T-cell (primary cell): Measurements from ENCODE around the gene ZBTB9. TPM values are rescaled to one million over a fixed set of nuclear protein-coding genes. Genes with fewer than 3 reads are reported as not detected.

Experiments
- ATAC-seq, 4 experiments: fragments of 200-7000 bp in 3 of 4; fragments of 150-1000 bp in 1 of 4; cut with Tn5 transposase; replicated peaks in 1 of 4; 1 replicate in 3 of 4; 2 replicates in 1 of 4; pipeline ENCODE4 v1.10.0; 2021; ENCODE audit warnings: moderate library complexity in 3 of 4, mild to moderate bottlenecking in 2 of 4, moderate number of reproducible peaks in 1 of 4
- CTCF ChIA-PET, 2 donors: fragments of 300-600 bp; sonication (Branson Sonifier 250); formaldehyde crosslinking; loops; one replicate each; lab custom pipeline; 2022; ENCODE audit warnings: antibody characterized with exemption in 2 of 2; lab: Charles Lee
- POLR2A ChIA-PET, 2 donors: fragments of 300-600 bp; sonication (Branson Sonifier 250); formaldehyde crosslinking; loops; one replicate each; lab custom pipeline; 2022; ENCODE audit warnings: antibody characterized with exemption in 2 of 2; lab: Charles Lee
- DNase-seq, 35 experiments: peaks; one replicate each; pipeline versions ENCODE4 v3.0.0 to v3.0.0-alpha.2; 2013 to 2023
- H3K27ac ChIP-seq: one replicate; pipeline ENCODE4 v1.5.1; 2013; ENCODE audit warnings: low read length
- H3K27me3 ChIP-seq, 2 experiments: replicated peaks in 1 of 2; 1 replicate in 1 of 2; 2 replicates in 1 of 2; pipeline versions ENCODE4 v1.6.1 to v1.7.0; 2013; ENCODE audit warnings: low read length in 1 of 2, mixed read lengths in 1 of 2; ENCODE audit not compliant: control insufficient read depth in 2 of 2, insufficient read depth in 2 of 2; ENCODE audit errors: extremely low read depth in 1 of 2
- H3K36me3 ChIP-seq, 2 donors: 1 replicate in 1 of 2; 2 replicates in 1 of 2; pipeline versions ENCODE4 v1.6.1 to v1.7.0; 2013; ENCODE audit warnings: low read length in 1 of 2; ENCODE audit not compliant: control insufficient read depth in 2 of 2, insufficient read depth in 1 of 2; ENCODE audit errors: extremely low read depth in 1 of 2
- H3K4me1 ChIP-seq, 2 experiments: 1 replicate in 1 of 2; 2 replicates in 1 of 2; pipeline versions ENCODE4 v1.6.1 to v1.7.0; 2013; ENCODE audit warnings: low read length in 2 of 2, mixed read lengths in 1 of 2; ENCODE audit not compliant: insufficient read depth in 2 of 2, control insufficient read depth in 1 of 2; ENCODE audit errors: extremely low read depth in 1 of 2
- H3K4me3 ChIP-seq, 2 donors: 1 replicate in 1 of 2; 2 replicates in 1 of 2; pipeline versions ENCODE4 v1.5.1 to v1.7.0; 2013; ENCODE audit warnings: mild to moderate bottlenecking in 2 of 2, low read length in 1 of 2, moderate library complexity in 1 of 2; ENCODE audit not compliant: control insufficient read depth in 1 of 2; ENCODE audit errors: extremely low read depth in 1 of 2
- H3K9me3 ChIP-seq: 2 replicates; pipeline ENCODE4 v1.7.0; 2013
- H3K27ac Mint-ChIP-seq, 2 donors: one replicate each; pipeline ENCODE4 v1.8.0; 2020 to 2021; ENCODE audit warnings: mild to moderate bottlenecking in 2 of 2, mixed read lengths in 2 of 2
- H3K27me3 Mint-ChIP-seq, 2 donors: one replicate each; pipeline ENCODE4 v1.8.0; 2021 to 2022; ENCODE audit warnings: mixed read lengths in 2 of 2
- H3K36me3 Mint-ChIP-seq: one replicate; pipeline ENCODE4 v1.8.0; 2021; ENCODE audit warnings: mixed read lengths
- H3K4me1 Mint-ChIP-seq, 3 donors: one replicate each; pipeline ENCODE4 v1.8.0; 2020 to 2022; ENCODE audit warnings: mixed read lengths in 3 of 3, mild to moderate bottlenecking in 1 of 3
- H3K4me3 Mint-ChIP-seq, 3 donors: one replicate each; pipeline ENCODE4 v1.8.0; 2020 to 2022; ENCODE audit warnings: mild to moderate bottlenecking in 3 of 3, mixed read lengths in 3 of 3, moderate library complexity in 3 of 3
- H3K9me3 Mint-ChIP-seq, 3 donors: one replicate each; pipeline ENCODE4 v1.8.0; 2020 to 2022; ENCODE audit warnings: mixed read lengths in 3 of 3
- WGBS: methylation state at CpG from one replicate; pipeline ENCODE4 v1.1.5; 2013; ENCODE audit warnings: missing lambda C conversion rate; ENCODE audit not compliant: insufficient coverage; 5-methylcytosine and 5-hydroxymethylcytosine counted together
- total RNA-seq, 35 experiments: library from RNA in 6 of 35; stranded (reverse) in 6 of 35; fragments of 120-200 nt in 1 of 35; gene quantifications; one replicate each; pipeline versions ENCODE4 v1.2.1 to v1.2.4 and lab custom pipeline; 2013 to 2026

Gene ZBTB9
- total RNA-seq, 5 donors from 2014 or later (not counting 1 experiment from before 2014, with no cell fraction given) = 3.9 to 12.6 (median 11.1) TPM

DNA sequence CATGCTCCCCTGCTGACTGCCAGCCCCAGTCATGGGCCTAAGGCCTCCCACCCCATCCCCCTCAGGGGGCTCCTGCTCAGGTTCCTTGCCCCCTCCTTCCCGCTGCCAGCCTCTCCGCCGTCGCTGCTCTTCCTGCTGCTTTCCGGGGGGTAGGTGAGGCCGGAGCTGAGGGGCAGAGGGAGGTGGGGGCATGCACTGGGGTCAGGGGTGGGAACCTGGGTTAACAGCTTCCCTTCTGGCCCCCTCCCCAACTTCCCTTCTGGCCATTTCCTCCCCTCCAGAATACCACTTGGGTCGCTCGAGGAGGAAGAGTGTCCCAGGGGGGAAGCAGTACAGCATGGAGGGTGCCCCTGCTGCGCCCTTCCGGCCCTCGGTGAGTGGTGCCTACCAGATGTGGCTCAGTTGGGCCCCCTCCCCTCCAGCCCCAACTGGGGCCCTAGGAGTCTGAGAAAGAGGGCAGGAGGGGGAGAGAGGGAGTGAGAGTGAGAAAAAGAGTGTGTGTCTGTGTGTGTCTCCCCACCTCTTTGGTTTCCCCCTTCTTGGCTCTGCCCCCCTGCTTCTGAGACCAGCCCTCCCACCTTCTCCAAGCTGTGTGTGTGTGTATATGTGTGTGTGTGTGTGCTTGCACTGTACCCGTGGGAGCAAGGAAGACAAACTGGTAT, 22.4 kb upstream of the ZBTB9 start:
- Histone ChIP-seq H3K4me1 (peaks cover 40 to 60% of the 10 kb centered on the region in 2 experiments), H3K36me3 (peaks cover 3 to 28% of the 10 kb centered on the region in 2 donors), H3K4me3 (peak overlapping the region; percentile 50 to 67), H3K27ac (peak overlapping the region; percentile 88), H3K27me3 (no peaks in the 10 kb centered on the region), H3K9me3 (no peaks in the 10 kb centered on the region)
- no CpG with 5 or more reads among the region's 12 CpGs for WGBS
- Mint-ChIP-seq H3K36me3 (peaks cover 25% of the 10 kb centered on the region), H3K27ac (peak overlapping the region; percentile 71 to 83), H3K4me3 (peak overlapping the region; percentile 53 to 97 (median 57)), H3K27me3 (no peaks in the 10 kb centered on the region), H3K4me1 (peaks cover 56 to 64% (median 62%) of the 10 kb centered on the region in 3 donors), H3K9me3 (no peaks in the 10 kb centered on the region)
- POLR2A ChIA-PET = interaction anchor here in 1 of 2 donors (0.7 kb wide), 1 partner anchor 47 kb away, joined by 4 read pairs; no protein-coding TSS in a partner anchor
- CTCF ChIA-PET = interaction anchor here in 1 of 2 donors (0.6 to 2.5 kb wide), 2 partner anchors 22 to 184 kb away, joined by 4 to 18 read pairs; partner anchors contain the start of gene ZBTB9
- DNase-seq (no peak), ATAC-seq (no peak)

DNA sequence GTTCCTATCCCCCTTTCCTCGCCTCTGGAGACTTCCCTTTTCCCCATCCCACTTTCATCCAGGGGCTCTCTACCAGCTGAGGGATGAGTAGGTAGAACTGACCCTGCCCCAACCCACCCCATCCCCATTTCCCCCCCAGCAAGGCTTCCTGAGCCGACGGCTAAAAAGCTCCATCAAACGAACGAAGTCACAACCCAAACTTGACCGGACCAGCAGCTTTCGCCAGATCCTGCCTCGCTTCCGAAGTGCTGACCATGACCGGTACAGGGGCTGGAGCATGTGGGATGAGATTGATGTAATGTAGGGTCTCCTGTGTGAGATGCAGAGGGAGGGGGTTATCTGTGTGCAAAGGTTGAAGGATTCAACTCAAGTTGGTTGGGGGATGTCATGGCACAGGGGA, 21.8 kb upstream of the ZBTB9 start:
- Histone ChIP-seq H3K27me3 (no peaks in the 10 kb centered on the region), H3K36me3 (peaks cover 3 to 33% of the 10 kb centered on the region in 2 donors), H3K4me3 (peak overlapping the region in 1 of 2 donors; percentile 67), H3K27ac (peak overlapping the region; percentile 29), H3K9me3 (no peaks in the 10 kb centered on the region), H3K4me1 (peaks cover 37 to 54% of the 10 kb centered on the region in 2 experiments)
- Mint-ChIP-seq H3K27me3 (no peaks in the 10 kb centered on the region), H3K27ac (peak overlapping the region; percentile 71 to 83), H3K36me3 (peaks cover 30% of the 10 kb centered on the region), H3K4me1 (peaks cover 51 to 59% (median 57%) of the 10 kb centered on the region in 3 donors), H3K4me3 (peak overlapping the region; percentile 53 to 97 (median 66)), H3K9me3 (no peaks in the 10 kb centered on the region)
- ChIA-PET POLR2A (no interaction called here), CTCF (no interaction called here)
- no peak for DNase-seq
- 93% methylated on average over 7 of the region's 10 CpGs for WGBS
- ATAC-seq = no peak

GRCh38 chr6:33433001-33433543, 21.3 kb upstream of the ZBTB9 start:
- Histone ChIP-seq H3K4me3 (no peak overlapping the region), H3K36me3 (peaks cover 3 to 38% of the 10 kb centered on the region in 2 donors), H3K4me1 (peaks cover 37 to 53% of the 10 kb centered on the region in 2 experiments), H3K27me3 (no peaks in the 10 kb centered on the region), H3K9me3 (no peaks in the 10 kb centered on the region), H3K27ac (no peak overlapping the region)
- 100% methylated on average over 1 of the region's 1 CpG for WGBS
- DNase-seq (no peak), ATAC-seq (no peak)
- Mint-ChIP-seq H3K4me3 (peak overlapping the region; percentile 37 to 97 (median 66)), H3K9me3 (no peaks in the 10 kb centered on the region), H3K36me3 (peaks cover 32% of the 10 kb centered on the region), H3K27me3 (no peaks in the 10 kb centered on the region), H3K4me1 (peaks cover 51 to 58% (median 56%) of the 10 kb centered on the region in 3 donors), H3K27ac (peak overlapping the region; percentile 71 to 83)
- ChIA-PET CTCF (no interaction called here), POLR2A (no interaction called here)

DNA sequence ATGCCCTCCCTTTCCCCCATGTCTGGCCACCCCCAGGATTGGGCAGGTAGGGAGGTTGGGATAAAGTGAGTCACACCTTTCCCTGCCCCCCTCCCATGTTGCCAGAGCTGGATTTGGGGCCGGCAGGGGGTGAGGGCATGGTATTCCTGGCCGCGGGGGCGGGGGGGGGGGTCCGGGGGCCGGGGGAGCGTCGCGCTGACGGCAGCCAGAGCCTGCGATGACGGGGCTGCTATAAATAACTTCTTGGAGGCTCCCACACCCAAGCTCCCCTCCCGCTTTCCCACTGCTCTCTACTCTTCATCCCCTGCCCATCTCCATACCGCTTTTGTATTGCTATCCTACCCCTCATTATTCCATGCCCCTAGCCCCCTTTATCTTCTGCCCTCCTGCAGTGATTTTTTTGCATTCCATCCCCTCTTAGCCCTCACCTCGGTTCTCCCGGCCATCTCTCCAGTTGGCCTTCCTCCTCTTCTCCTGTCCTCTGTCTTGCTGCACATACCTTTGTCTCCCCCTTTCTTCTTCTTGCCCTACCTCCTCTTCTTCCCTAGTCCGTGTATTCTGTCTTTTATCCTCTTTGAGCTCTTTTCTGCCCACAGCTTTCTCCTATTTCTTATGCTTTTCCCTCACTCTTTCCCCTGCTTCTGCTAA, 20.7 kb upstream of the ZBTB9 start:
- peak overlapping the region; percentile 8 to 83 for H3K27ac Mint-ChIP-seq
- WGBS = 83% methylated on average over 12 of the region's 17 CpGs
- peaks cover 36% of the 10 kb centered on the region for H3K36me3 Mint-ChIP-seq

DNA sequence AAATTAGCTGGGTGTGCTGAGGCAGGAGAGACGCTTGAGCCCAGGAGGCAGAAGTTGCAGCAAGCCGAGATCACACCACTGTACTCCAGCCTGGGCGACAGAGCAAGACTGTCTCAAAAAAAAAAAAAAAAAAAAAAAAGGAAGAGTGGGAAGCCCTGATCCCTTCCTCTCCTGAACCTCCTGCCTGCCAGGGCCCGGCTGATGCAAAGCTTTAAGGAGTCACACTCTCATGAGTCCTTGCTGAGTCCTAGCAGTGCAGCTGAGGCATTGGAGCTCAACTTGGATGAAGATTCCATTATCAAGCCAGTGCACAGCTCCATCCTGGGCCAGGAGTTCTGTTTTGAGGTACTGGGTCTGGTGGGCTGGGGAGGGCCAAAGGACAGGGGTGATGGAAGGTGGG, 19.4 kb upstream of the ZBTB9 start:
- CTCF ChIA-PET = no interaction called here
- Histone ChIP-seq H3K27me3 (no peaks in the 10 kb centered on the region), H3K9me3 (no peaks in the 10 kb centered on the region), H3K4me3 (no peak overlapping the region), H3K27ac (no peak overlapping the region), H3K4me1 (peaks cover 22 to 36% of the 10 kb centered on the region in 2 experiments), H3K36me3 (peaks cover 3 to 53% of the 10 kb centered on the region in 2 donors)
- Mint-ChIP-seq H3K4me1 (peaks cover 35 to 39% (median 39%) of the 10 kb centered on the region in 3 donors), H3K27me3 (no peaks in the 10 kb centered on the region), H3K27ac (peak overlapping the region in 1 of 2 donors; percentile 55), H3K36me3 (peaks cover 40% of the 10 kb centered on the region), H3K9me3 (no peaks in the 10 kb centered on the region), H3K4me3 (no peak overlapping the region)
- no CpG with 5 or more reads among the region's 4 CpGs for WGBS
- DNase-seq = no peak
- POLR2A ChIA-PET = interaction anchor here (0.7 to 0.8 kb wide), 2 partner anchors 9 to 136 kb away, joined by 3 to 8 read pairs; no protein-coding TSS in a partner anchor
- no peak for ATAC-seq

More for the DNA sequence above, 20.7 kb upstream of the ZBTB9 start:
- ChIA-PET CTCF (no interaction called here), POLR2A (no interaction called here)
- H3K4me3 ChIP-seq = no peak overlapping the region
- DNase-seq = no peak
- peaks cover 46 to 52% (median 52%) of the 10 kb centered on the region in 3 donors for H3K4me1 Mint-ChIP-seq
- H3K9me3 Mint-ChIP-seq = no peaks in the 10 kb centered on the region
- peaks cover 3 to 44% of the 10 kb centered on the region in 2 donors for H3K36me3 ChIP-seq
- no peaks in the 10 kb centered on the region for H3K9me3 ChIP-seq
- peaks cover 33 to 49% of the 10 kb centered on the region in 2 experiments for H3K4me1 ChIP-seq
- no peaks in the 10 kb centered on the region for H3K27me3 Mint-ChIP-seq
- no peak for ATAC-seq
- peak overlapping the region in 1 of 3 donors; percentile 4 for H3K4me3 Mint-ChIP-seq
- H3K27me3 ChIP-seq = no peaks in the 10 kb centered on the region
- H3K27ac ChIP-seq = no peak overlapping the region

GRCh38 chr6:33437666-33438065, 16.7 kb upstream of the ZBTB9 start:
- POLR2A ChIA-PET = no interaction called here
- Histone ChIP-seq H3K4me3 (no peak overlapping the region), H3K36me3 (peaks cover 19 to 63% of the 10 kb centered on the region in 2 donors), H3K27me3 (no peaks in the 10 kb centered on the region), H3K9me3 (no peaks in the 10 kb centered on the region), H3K27ac (no peak overlapping the region), H3K4me1 (peaks cover 3 to 9% of the 10 kb centered on the region in 2 experiments)
- Mint-ChIP-seq H3K4me1 (peaks cover 9 to 16% (median 13%) of the 10 kb centered on the region in 3 donors), H3K27ac (no peak overlapping the region), H3K27me3 (no peaks in the 10 kb centered on the region), H3K36me3 (peaks cover 54% of the 10 kb centered on the region), H3K9me3 (no peaks in the 10 kb centered on the region), H3K4me3 (no peak overlapping the region)
- CTCF ChIA-PET = interaction anchor here in 1 of 2 donors (0.5 kb wide), 1 partner anchor 36 kb away, joined by 3 read pairs; no protein-coding TSS in a partner anchor
- 99% methylated on average over 16 of the region's 18 CpGs for WGBS
- no peak for ATAC-seq
- DNase-seq = no peak
